SK-N-SH treated with all-trans-retinoic acid at 6 μM for 48 hours (cell line): ENCODE measurements around the gene TNS1.

Experiments
- ATAC-seq: fragments of 200-7000 bp; cut with Tn5 transposase; 3 replicates; pipeline ENCODE4 v1.9.1; 2020; ENCODE audit warnings: mild to moderate bottlenecking, moderate library complexity
- BACH2 ChIP-seq: fragments of 250-450 bp; sonication (Bioruptor Pico); IDR thresholded peaks from 2 replicates; pipeline ENCODE4 v1.9.0; 2021; ENCODE audit warnings: mild to moderate bottlenecking, borderline replicate concordance
- CREB5 ChIP-seq: fragments of 250-450 bp; sonication (Bioruptor Pico); IDR thresholded peaks from 2 replicates; pipeline ENCODE4 v1.5.1; 2020; ENCODE audit warnings: low read depth, mild to moderate bottlenecking, moderate library complexity
- GLIS3 ChIP-seq: fragments of 250-450 bp; sonication (Bioruptor Pico); IDR thresholded peaks from 2 replicates; pipeline ENCODE4 v1.5.0; 2020; ENCODE audit warnings: mild to moderate bottlenecking, moderate library complexity
- ISL1 ChIP-seq: fragments of 250-450 bp; sonication (Bioruptor Pico); IDR thresholded peaks from 2 replicates; pipeline ENCODE4 v2.1.2; 2022; ENCODE audit warnings: mild to moderate bottlenecking, moderate library complexity
- OSR1 ChIP-seq: fragments of 250-450 bp; sonication (Bioruptor Pico); IDR thresholded peaks from 2 replicates; pipeline ENCODE4 v1.8.0; 2022; ENCODE audit warnings: moderate library complexity, mild to moderate bottlenecking, inconsistent platforms
- PPARA ChIP-seq: fragments of 250-450 bp; sonication (Bioruptor Pico); IDR thresholded peaks from 2 replicates; pipeline ENCODE4 v1.5.0; 2020; ENCODE audit warnings: mild to moderate bottlenecking, borderline replicate concordance
- RARB ChIP-seq: fragments of 250-450 bp; sonication (Bioruptor Pico); IDR thresholded peaks from 2 replicates; pipeline ENCODE4 v1.8.0; 2021; ENCODE audit warnings: mild to moderate bottlenecking, moderate library complexity
- SNAI2 ChIP-seq: fragments of 250-450 bp; sonication (Bioruptor Pico); IDR thresholded peaks from 2 replicates; pipeline ENCODE4 v1.5.0; 2020; ENCODE audit warnings: mild to moderate bottlenecking, moderate library complexity
- TCF4 ChIP-seq: fragments of 250-450 bp; sonication (Bioruptor Pico); IDR thresholded peaks from 2 replicates; pipeline ENCODE4 v1.8.0; 2021; ENCODE audit warnings: mild to moderate bottlenecking, moderate library complexity, borderline replicate concordance
- TOX ChIP-seq: fragments of 250-450 bp; sonication (Bioruptor Pico); IDR thresholded peaks from 2 replicates; pipeline ENCODE4 v1.8.0; 2021; ENCODE audit warnings: mild to moderate bottlenecking, moderate library complexity, borderline replicate concordance
- ZC3H10 ChIP-seq: fragments of 250-450 bp; sonication (Bioruptor Pico); IDR thresholded peaks from 2 replicates; pipeline ENCODE4 v1.5.1; 2021; ENCODE audit warnings: mild to moderate bottlenecking, moderate library complexity
- ZFP3 ChIP-seq: fragments of 250-450 bp; sonication (Bioruptor Pico); IDR thresholded peaks from 2 replicates; pipeline ENCODE4 v1.5.0; 2020; ENCODE audit warnings: mild to moderate bottlenecking, moderate library complexity
- ZNF565 ChIP-seq: fragments of 450-650 bp; formaldehyde crosslinking; conservative IDR thresholded peaks from 2 replicates; pipeline ENCODE4 v1.5.0; 2020; ENCODE audit warnings: low read depth, mild to moderate bottlenecking, moderate library complexity
- ZNF70 ChIP-seq: fragments of 450-650 bp; formaldehyde crosslinking; IDR thresholded peaks from 2 replicates; pipeline ENCODE4 v1.5.0; 2020; ENCODE audit warnings: mild to moderate bottlenecking, moderate library complexity
- TF ChIP-seq, protein P1 (sequence below): fragments of 250-450 bp; sonication (Bioruptor Pico); IDR thresholded peaks from 2 replicates; pipeline ENCODE4 v1.8.0; 2020; ENCODE audit warnings: mild to moderate bottlenecking, moderate library complexity, borderline replicate concordance
- TF ChIP-seq, protein P2 (sequence below): fragments of 250-450 bp; sonication (Bioruptor Pico); IDR thresholded peaks from 2 replicates; pipeline ENCODE4 v1.5.0; 2020; ENCODE audit warnings: mild to moderate bottlenecking, moderate library complexity
- TF ChIP-seq, protein P3 (sequence below): fragments of 250-450 bp; sonication (Bioruptor Pico); IDR thresholded peaks from 2 replicates; pipeline ENCODE4 v1.8.0; 2021; ENCODE audit warnings: low read depth, mild to moderate bottlenecking, moderate library complexity, borderline replicate concordance
- TF ChIP-seq, protein P4 (sequence below): fragments of 250-450 bp; sonication (Bioruptor Pico); IDR thresholded peaks from 2 replicates; pipeline ENCODE4 v1.5.1; 2021; ENCODE audit warnings: mild to moderate bottlenecking, moderate library complexity

The TNS1 gene

DNA sequence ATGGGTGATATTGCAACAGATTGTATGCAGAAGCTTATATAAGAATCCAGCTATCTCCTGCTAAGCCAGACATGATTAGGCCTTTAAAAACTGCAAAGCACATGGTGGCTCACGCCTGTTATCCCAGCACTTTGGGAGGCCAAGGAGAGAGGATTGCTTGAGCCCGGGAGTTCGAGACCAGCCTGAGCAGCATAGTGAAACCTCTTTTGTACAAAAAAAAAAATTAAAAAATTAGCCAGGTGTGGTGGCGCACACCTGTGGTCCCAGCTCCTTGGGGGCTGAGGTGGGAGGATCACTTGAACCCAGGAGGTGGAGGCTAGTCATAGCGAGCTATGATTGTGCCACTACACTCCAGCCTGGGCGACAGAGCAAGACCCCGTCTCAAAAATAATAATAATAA is 204.6 kb downstream of the TNS1 start:
- TF ChIP-seq PPARA, result no peak
- TF ChIP-seq, protein P1, sequence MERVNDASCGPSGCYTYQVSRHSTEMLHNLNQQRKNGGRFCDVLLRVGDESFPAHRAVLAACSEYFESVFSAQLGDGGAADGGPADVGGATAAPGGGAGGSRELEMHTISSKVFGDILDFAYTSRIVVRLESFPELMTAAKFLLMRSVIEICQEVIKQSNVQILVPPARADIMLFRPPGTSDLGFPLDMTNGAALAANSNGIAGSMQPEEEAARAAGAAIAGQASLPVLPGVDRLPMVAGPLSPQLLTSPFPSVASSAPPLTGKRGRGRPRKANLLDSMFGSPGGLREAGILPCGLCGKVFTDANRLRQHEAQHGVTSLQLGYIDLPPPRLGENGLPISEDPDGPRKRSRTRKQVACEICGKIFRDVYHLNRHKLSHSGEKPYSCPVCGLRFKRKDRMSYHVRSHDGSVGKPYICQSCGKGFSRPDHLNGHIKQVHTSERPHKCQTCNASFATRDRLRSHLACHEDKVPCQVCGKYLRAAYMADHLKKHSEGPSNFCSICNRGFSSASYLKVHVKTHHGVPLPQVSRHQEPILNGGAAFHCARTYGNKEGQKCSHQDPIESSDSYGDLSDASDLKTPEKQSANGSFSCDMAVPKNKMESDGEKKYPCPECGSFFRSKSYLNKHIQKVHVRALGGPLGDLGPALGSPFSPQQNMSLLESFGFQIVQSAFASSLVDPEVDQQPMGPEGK (CRISPR knock-in tag), result no peak
- TF ChIP-seq, protein P2, sequence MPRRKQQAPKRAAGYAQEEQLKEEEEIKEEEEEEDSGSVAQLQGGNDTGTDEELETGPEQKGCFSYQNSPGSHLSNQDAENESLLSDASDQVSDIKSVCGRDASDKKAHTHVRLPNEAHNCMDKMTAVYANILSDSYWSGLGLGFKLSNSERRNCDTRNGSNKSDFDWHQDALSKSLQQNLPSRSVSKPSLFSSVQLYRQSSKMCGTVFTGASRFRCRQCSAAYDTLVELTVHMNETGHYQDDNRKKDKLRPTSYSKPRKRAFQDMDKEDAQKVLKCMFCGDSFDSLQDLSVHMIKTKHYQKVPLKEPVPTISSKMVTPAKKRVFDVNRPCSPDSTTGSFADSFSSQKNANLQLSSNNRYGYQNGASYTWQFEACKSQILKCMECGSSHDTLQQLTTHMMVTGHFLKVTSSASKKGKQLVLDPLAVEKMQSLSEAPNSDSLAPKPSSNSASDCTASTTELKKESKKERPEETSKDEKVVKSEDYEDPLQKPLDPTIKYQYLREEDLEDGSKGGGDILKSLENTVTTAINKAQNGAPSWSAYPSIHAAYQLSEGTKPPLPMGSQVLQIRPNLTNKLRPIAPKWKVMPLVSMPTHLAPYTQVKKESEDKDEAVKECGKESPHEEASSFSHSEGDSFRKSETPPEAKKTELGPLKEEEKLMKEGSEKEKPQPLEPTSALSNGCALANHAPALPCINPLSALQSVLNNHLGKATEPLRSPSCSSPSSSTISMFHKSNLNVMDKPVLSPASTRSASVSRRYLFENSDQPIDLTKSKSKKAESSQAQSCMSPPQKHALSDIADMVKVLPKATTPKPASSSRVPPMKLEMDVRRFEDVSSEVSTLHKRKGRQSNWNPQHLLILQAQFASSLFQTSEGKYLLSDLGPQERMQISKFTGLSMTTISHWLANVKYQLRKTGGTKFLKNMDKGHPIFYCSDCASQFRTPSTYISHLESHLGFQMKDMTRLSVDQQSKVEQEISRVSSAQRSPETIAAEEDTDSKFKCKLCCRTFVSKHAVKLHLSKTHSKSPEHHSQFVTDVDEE (CRISPR knock-in tag), result no peak
- no peak for TF ChIP-seq SNAI2 (CRISPR knock-in tag)
- TF ChIP-seq, protein P3, sequence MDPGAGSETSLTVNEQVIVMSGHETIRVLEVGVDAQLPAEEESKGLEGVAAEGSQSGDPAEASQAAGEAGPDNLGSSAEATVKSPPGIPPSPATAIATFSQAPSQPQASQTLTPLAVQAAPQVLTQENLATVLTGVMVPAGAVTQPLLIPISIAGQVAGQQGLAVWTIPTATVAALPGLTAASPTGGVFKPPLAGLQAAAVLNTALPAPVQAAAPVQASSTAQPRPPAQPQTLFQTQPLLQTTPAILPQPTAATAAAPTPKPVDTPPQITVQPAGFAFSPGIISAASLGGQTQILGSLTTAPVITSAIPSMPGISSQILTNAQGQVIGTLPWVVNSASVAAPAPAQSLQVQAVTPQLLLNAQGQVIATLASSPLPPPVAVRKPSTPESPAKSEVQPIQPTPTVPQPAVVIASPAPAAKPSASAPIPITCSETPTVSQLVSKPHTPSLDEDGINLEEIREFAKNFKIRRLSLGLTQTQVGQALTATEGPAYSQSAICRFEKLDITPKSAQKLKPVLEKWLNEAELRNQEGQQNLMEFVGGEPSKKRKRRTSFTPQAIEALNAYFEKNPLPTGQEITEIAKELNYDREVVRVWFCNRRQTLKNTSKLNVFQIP (CRISPR knock-in tag), result no peak
- TF ChIP-seq TCF4, result no peak
- TF ChIP-seq OSR1, result no peak
- no peak for TF ChIP-seq ZFP3 (CRISPR knock-in tag)
- TF ChIP-seq CREB5 (CRISPR knock-in tag), result no peak
- no peak for TF ChIP-seq ZNF565 (CRISPR knock-in tag)
- no peak for TF ChIP-seq BACH2 (CRISPR knock-in tag)
- TF ChIP-seq ZNF70 (CRISPR knock-in tag), result no peak
- TF ChIP-seq RARB, result no peak
- TF ChIP-seq GLIS3 (CRISPR knock-in tag), result no peak
- TF ChIP-seq, protein P4, sequence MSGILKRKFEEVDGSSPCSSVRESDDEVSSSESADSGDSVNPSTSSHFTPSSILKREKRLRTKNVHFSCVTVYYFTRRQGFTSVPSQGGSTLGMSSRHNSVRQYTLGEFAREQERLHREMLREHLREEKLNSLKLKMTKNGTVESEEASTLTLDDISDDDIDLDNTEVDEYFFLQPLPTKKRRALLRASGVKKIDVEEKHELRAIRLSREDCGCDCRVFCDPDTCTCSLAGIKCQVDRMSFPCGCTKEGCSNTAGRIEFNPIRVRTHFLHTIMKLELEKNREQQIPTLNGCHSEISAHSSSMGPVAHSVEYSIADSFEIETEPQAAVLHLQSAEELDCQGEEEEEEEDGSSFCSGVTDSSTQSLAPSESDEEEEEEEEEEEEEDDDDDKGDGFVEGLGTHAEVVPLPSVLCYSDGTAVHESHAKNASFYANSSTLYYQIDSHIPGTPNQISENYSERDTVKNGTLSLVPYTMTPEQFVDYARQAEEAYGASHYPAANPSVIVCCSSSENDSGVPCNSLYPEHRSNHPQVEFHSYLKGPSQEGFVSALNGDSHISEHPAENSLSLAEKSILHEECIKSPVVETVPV (CRISPR knock-in tag), result no peak
- no peak for TF ChIP-seq ISL1 (CRISPR knock-in tag)
- no peak for TF ChIP-seq ZC3H10 (CRISPR knock-in tag)
- no peak for TF ChIP-seq TOX (CRISPR knock-in tag)
- ATAC-seq, result no peak

GRCh38 chr2:217797661-217798069 is 205.1 kb downstream of the TNS1 start:
- no peak for ATAC-seq

More at GRCh38 chr2:217797661-217798069, 205.1 kb downstream of the TNS1 start:
- TF ChIP-seq ZNF565 (CRISPR knock-in tag), result no peak
- TF ChIP-seq SNAI2 (CRISPR knock-in tag), result no peak
- no peak for TF ChIP-seq GLIS3 (CRISPR knock-in tag)
- TF ChIP-seq, protein P3 (CRISPR knock-in tag), result no peak
- no peak for TF ChIP-seq ZFP3 (CRISPR knock-in tag)
- TF ChIP-seq, protein P1 (CRISPR knock-in tag), result no peak
